ENCODE measurements around the gene HSPBAP1.
"Not testable (repeated sequence)": the region's sequence is repeated elsewhere in the genome, so short reads cannot be mapped to it uniquely, and the experiment has no call there.

HSPBAP1 gene

GRCh38 chr3:122739172-122739571 is 54.5 kb downstream of the HSPBAP1 start:
- DNase-seq (ENCODE audit: low spot score), result no peak

GRCh38 chr3:122732682-122733525 is 60.7 kb downstream of the HSPBAP1 start:
- not testable (repeated sequence) for DNase-seq (ENCODE audit: low spot score)

- no peak for DNase-seq (ENCODE audit: low spot score)
Measured at GRCh38 chr3:122730240-122730639, 63.4 kb downstream of the HSPBAP1 start.

GRCh38 chr3:122728756-122729514 is 64.7 kb downstream of the HSPBAP1 start:
- DNase-seq (ENCODE audit: low spot score), result no peak

- no peak for DNase-seq (ENCODE audit: low spot score)
Measured at GRCh38 chr3:122728186-122728585, 65.4 kb downstream of the HSPBAP1 start.

- DNase-seq (ENCODE audit: low spot score), result no peak
Measured at GRCh38 chr3:122727766-122728165, 65.9 kb downstream of the HSPBAP1 start.

GRCh38 chr3:122727294-122727693 is 66.3 kb downstream of the HSPBAP1 start:
- DNase-seq (ENCODE audit: low spot score), result no peak

GRCh38 chr3:122725106-122725505 is 68.5 kb downstream of the HSPBAP1 start:
- no peak for DNase-seq (ENCODE audit: low spot score)

GRCh38 chr3:122719273-122719921 is 74.2 kb downstream of the HSPBAP1 start:
- DNase-seq (ENCODE audit: low spot score), result no peak

- DNase-seq (ENCODE audit: low spot score), result no peak
Measured at GRCh38 chr3:122716667-122717066, 77.0 kb downstream of the HSPBAP1 start.

GRCh38 chr3:122714273-122714672 is 79.4 kb downstream of the HSPBAP1 start:
- DNase-seq (ENCODE audit: low spot score), result peak; percentile 49

GRCh38 chr3:122710616-122711251 is 82.9 kb downstream of the HSPBAP1 start:
- not testable (repeated sequence) for DNase-seq (ENCODE audit: low spot score)

- no peak for DNase-seq (ENCODE audit: low spot score)
Measured at GRCh38 chr3:122705379-122705778, 88.3 kb downstream of the HSPBAP1 start.

GRCh38 chr3:122700193-122700592 is 93.4 kb downstream of the HSPBAP1 start:
- no peak for DNase-seq (ENCODE audit: low spot score)

- no peak for DNase-seq (ENCODE audit: low spot score)
Measured at GRCh38 chr3:122697952-122698620, 95.5 kb downstream of the HSPBAP1 start.

GRCh38 chr3:122695927-122696561 is 97.6 kb downstream of the HSPBAP1 start:
- no peak for DNase-seq (ENCODE audit: low spot score)

- no peak for DNase-seq (ENCODE audit: low spot score)
Measured at GRCh38 chr3:122694966-122695365, 98.7 kb downstream of the HSPBAP1 start.

GRCh38 chr3:122692674-122693073 is 101.0 kb downstream of the HSPBAP1 start:
- DNase-seq (ENCODE audit: low spot score), result no peak

GRCh38 chr3:122691195-122691594 is 102.4 kb downstream of the HSPBAP1 start:
- DNase-seq (ENCODE audit: low spot score), result no peak

- no peak for DNase-seq (ENCODE audit: low spot score)
Measured at GRCh38 chr3:122690096-122690495, 103.5 kb downstream of the HSPBAP1 start.

Data from kidney capillary endothelial cell (primary cell).